ENCODE results near the gene PDE4B.

Gene PDE4B

DNA sequence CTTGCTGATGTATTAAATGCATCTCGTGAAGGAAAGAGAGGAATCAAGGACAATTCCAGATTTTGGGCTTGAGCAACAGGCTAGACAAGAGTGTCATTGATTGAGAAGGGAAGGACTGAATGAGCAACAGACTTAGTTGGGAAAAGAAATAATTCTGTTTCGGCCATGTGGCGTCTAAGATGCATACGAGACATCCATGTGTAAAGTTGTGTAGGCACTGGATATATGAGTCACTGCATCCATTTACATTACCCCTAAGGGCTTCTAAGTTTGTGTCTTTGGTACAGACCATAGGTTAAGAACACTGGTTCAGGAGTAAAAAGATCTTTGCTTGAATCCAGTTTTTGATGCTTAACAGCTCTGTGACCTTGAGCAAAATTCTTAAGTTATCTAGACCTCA lies 434.3 kb downstream of the PDE4B start:
- no peak for DNase-seq (ENCODE audit: low read depth in 2 of 2, low spot score in 1 of 2)

DNA sequence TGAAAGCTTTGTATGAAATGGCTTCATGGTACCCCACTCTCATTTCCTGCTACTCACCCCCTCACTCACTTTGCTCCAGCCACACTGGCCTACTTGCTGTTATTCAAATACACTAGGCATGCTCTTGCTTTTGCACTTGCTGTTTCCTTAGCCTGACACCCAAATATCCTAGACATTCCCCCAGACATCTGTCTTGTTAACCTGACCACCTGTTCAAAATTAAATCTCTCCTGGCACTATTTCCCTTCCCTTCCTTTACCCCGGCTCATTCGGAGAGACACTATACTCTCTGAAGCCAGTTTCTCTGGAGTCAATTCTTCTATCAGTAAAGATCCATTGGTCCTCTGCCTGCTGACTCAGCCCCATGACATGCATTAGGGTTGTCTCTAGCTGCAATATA lies 435.3 kb downstream of the PDE4B start:
- DNase-seq (ENCODE audit: low read depth in 2 of 2, low spot score in 1 of 2): no peak

DNA sequence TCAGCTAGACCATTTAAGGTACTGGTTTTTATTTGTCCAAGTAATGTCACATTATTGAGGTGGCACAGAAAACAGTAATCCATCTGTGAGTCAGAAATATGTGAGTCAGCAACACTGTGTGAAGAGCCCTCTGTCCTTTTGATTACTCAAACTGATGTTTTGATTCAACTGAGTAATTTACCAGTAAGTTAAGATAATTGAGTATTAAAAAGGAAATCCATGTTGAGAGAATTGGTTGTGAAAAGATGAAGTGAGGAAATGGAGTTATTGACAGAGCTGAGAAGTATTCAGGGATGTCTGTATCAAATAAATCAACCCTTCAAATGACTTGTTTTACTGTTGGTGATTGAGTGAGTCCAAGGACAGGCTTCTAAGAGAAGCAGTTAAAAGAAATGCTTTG lies 438.5 kb downstream of the PDE4B start:
- no peak for DNase-seq (ENCODE audit: low read depth in 2 of 2, low spot score in 1 of 2)

DNA sequence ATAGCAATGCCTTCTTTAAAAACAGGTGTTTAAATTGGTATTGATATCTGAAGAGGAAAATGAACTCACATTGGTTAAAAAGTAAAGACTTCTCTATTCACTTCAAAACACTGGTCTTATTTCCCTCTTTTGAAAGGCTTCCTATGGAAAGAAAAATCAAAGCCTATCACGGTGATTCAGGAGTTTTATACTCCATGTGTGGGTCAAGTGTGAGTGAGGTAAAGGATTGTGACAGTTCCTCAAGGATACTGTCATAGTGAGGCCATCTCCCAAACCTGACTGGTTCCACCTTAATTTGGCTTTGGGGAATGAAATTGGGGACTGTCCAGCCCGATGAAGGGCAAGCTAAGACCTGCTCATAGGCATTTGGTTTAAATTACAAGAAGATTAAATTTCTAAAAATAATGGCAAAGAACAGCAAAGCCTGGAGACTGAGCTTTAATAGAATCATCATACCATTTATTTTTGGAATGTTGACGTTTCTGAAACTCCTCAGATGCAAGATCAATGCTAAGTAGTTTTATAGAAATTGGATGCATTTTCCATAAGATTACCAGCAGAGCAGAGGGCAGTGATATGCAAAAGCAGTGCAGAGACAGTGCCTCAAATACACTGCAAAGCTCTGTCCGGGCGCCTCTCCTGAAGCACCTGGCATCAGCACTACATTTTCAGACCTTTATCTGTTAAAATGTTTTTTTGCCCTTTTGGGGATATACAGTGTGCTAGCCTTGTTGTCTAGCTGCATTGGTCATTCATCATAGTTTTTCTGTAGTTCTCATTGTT lies 439.2 kb downstream of the PDE4B start:
- DNase-seq (ENCODE audit: low read depth in 2 of 2, low spot score in 1 of 2): no peak

DNA sequence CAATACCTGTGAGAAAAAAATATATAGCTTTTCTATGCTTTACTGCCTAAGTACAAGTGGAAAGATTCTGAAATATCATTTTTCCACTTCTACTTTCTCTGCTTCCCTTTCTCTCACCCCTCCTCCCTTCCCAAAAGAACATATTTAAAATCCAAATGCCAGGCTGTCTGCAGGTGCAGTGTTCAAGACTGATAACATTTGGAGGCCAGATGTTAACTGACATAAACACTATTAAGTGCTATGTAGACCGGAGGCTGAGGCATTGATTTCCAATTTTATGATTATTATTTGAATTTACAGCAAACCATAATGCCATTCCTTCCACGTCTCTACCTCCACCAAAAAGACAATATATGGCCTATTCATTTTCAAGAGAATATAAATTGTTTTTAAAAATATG lies 444.3 kb downstream of the PDE4B start:
- DNase-seq (ENCODE audit: low read depth in 2 of 2, low spot score in 1 of 2): no peak

DNA sequence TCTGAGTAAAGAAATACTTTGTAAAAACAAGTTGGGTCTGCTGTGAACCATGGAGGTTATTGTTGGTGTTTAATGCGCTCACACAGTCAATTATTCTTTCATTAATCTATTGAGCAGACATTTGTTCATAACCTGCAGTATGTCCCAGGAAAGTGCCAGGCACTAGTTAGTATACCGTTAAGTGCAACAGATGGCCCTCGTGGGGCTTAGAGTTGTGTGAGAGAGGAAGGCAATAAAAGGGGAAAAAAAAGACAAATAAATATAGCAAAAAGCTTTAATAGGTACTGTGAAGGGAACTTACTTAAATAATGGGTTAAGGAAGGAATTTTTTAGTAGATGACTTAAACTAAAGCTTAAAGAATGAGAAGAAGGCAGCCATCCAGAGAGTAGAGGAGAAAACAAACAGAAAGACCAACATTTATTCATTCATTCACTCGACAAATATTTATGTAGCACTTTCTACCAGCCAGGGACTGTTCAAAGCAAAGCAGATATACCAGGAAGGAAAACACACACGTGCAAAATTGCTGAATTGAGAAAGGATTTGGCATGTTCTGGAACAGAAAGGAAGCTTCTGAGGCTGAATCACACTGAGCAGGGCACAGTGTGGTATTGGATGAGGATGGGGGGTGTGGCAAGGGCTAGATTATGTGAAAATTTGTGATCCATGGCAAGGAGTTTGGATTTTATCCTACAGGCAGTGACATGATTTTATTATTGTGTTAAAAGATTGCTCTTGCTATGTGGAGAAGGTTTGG lies 445.2 kb downstream of the PDE4B start:
- DNase-seq (ENCODE audit: low read depth in 2 of 2, low spot score in 1 of 2): no peak

DNA sequence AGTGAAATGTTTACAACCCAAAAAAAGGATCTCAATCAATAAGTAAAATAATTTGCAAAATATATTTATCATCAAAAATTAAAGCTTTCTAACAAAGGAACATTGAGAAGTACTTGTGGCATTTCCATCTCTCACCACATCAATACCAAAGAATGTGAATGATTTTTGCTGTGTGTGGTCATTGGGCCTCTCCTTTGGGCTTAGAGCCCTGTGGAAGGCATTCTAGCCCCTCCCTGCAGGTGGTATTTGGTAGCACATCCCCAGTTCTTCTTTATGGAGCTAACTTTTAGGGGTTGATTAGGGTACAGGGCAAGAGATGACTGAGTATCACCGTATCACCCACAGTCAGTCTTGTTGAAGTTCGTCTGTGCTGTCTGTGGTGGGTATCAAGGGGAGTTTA lies 447.1 kb downstream of the PDE4B start:
- no peak for DNase-seq (ENCODE audit: low read depth in 2 of 2, low spot score in 1 of 2)

DNA sequence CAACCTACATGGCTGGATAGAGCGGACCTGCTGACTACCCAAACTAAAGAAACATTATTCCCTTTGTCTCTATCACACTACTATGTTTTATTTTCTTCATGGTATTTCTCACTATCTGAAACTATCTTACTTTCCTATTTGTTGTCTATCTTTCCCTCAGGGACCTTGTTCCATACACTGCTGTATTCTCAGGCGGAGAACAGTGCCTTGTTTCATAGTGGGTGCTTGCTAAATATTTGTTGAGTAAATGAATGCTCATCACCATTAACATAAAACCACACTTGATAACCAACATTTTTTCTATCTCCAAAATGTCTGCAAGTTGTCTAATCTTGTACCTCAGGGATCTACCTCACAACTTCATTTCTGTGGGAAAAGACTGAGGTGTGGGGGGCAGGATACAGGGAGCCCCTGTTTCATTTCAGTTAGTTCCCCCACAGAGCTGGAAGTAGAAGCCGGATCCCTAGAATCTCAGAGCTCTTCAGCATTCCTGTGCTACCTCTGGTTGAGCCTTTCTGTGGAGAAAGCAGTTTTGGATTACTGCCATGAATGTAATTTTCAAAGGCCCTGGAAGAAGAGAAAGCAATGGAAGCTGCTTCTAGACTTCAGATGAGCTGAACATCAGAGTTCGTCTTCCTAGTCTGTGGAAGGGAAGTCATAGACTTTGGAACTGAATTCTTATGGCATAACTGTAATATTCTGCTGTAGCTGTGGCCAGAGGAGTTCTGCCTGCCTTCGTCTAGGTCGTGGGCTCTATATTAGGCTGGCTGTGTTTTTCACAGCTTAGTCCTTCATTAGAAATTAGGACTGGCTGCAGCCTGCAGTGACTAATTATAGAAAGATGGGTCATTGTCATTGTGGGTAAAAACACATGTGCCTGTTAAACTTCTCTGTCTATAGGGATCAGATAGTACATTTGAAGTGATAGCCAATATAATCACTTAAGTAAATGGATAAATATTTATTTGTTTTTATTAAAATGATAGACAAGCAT lies 448.1 kb downstream of the PDE4B start:
- no peak for DNase-seq (ENCODE audit: low read depth in 2 of 2, low spot score in 1 of 2)

DNA sequence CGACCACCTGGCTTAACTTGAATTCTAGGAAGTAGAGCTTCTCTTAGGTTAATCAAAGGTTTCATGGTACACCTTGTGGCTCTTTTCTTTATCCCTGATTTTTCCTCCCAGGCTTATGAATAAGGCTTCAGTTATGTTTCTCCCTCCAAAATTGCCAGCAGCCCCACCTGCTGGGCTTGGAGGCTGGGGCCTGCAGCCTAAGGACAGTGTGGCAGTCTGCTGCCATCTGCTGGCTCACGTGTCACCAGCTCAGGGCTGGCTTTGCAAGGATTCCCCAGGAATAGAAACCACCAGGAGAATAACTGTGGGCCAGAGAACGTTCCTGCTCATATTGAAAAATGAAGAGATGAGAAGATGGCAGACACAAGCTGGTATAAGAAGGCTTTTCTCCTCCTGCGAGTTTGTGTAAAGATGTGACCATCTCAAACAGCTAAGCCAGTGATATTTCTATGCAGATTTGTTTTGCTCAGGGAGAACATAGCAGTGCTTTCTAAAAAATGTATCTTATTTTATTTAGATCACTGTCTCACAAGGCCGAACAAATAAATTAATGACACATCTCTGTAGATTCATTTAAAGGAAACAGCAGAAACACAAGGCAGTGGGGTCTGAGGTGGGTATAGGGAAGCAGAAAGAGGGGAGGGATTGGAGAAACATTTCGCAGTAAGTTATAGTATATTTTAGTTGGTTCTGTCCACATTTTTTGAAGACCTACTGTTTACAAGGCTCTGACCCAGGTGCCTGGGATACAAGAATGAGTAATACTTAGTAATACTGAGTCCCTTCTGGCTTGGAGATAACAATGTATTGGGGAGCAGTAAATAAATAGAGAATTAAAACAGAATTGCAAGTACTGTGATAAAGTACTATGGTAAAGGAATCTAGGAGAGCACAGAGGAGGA lies 450.2 kb downstream of the PDE4B start:
- peak; percentile 13 to 39 for DNase-seq (ENCODE audit: low read depth in 2 of 2, low spot score in 1 of 2)

DNA sequence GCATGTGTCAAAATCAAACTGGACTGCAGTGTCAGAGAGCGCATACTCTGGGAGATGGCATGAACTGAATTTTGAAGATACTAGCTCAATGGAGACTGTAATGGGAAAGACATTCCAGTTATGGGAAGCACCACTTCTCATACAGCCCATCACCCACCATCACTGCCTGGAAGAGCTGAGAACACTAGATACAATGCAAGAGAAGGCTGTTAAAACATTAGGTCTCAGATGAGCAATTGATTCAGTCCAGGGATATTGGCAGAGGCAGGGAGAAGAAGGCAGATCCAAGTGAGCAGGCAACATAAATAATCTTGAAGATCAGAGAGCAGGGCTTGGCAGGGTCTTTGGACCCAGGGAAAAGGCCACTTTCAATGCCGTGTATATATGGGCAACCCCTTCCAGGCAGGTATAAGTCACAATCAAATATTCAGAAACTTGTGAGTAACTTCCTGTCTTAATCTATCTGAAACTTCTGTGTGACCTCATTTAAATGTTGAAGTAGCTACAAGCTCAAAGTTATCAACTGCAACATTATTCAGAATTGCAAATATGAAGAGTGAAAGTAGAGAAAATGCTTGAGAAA lies 450.9 kb downstream of the PDE4B start:
- DNase-seq (ENCODE audit: low read depth in 2 of 2, low spot score in 1 of 2): no peak

DNA sequence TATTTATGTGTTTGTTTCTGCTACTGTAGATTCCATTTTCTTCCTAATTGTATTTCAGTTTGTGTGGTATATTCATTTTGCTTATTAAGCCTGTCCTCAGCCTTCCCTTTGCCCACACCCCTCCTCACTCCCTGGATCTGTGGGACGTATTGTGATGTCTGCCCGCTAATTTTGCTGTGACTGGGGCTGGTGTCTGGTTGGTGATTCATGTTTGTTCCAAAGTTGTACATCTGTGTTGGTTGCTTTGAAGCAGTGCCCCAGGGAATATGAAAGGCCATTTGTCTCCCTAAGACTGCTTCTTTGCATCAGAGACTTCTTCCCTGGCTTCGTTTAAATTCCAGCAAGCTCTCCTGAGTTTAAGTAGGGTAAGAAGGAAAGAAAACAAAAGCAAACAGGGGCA lies 451.7 kb downstream of the PDE4B start:
- no peak for DNase-seq (ENCODE audit: low read depth in 2 of 2, low spot score in 1 of 2)

DNA sequence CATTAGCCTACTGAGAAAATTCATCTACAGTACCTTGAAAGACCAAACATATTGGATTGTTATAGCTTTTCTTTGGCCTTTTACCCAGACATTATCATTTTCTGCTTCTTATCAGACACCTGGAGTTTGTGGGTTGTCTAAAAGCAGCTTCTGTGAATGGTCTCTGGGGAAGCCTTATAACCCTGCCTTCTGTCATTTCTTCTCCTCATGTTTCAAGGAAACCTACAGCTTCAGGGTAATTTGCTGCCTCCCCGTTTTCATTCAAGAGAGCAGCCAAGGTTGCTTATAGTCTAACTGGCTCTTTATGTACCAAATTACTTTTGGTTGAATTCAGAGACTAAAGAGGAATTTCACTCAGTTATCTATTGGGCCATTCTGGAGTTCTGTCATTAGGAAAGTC lies 453.0 kb downstream of the PDE4B start:
- no peak for DNase-seq (ENCODE audit: low read depth in 2 of 2, low spot score in 1 of 2)

DNA sequence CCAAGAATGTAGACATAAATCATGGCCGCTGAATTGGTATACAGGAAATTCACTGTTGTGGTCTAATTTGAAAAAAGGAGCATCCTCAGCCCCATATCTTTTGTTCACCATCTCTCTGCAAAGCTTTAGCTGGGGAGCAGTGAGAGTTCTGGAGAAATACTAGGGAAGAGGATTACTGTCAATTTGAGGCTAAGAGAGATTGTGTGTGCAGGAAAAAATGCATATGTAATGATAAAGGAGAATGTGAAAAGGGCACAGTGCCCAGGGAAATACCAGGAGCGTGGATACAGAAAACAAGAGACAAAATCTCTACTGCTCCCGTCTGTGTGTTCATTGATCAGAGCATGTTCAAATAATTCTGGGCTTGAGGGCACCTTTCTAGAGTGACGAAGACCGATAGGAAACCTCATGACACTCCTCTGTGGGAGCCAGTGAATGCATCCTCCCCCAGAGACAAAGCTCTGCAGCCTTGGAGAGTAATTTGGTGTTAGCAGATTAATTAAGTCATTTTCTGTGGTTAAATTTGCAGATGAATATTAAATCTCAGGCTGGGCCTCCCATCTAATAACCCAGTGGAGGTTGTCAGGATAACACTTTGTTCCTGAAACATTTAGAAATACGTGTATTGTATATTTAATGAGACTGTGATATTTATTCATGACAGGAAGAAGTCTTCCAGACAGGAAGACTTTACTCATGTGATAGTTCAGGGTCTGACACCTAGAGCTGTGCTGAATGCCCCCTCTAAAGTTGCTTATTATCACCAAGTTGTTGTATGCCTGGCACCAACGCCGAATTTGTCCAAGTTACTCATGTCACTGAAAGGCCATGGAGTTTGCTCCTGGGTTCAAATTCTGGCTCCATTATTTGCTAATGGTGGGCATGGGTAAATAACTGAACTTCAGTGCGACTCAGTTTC lies 453.9 kb downstream of the PDE4B start:
- DNase-seq (ENCODE audit: low read depth in 2 of 2, low spot score in 1 of 2): no peak

DNA sequence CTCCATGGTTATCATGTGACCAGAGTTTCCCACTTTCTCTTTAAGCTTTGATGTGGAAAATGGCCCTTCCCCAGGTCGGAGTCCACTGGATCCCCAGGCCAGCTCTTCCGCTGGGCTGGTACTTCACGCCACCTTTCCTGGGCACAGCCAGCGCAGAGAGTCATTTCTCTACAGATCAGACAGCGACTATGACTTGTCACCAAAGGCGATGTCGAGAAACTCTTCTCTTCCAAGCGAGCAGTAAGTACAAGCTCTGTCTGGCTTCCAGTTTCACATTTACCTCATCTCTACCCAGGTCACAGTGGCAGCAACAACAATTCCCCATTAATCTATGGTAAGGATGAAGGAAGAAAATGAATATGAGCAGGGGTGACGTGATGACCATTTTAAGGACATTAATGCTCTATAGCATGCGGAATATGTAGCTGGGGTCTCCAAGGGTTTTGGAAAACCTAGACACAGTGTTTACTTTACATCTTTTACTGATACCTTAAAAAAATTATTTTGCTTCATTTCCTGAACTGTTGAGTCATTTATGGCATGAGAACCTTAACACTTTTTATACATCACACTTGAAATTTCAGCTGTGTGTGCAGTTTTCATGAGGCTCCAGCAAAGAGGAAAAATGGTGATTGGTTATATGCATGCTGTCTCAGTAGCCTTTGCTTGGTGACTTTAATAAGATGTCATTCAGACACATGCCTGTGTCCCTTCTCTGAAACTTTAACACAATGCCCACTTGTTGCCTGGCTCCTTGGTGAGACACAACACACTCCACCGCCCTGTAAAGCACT lies 454.9 kb downstream of the PDE4B start:
- DNase-seq (ENCODE audit: low read depth in 2 of 2, low spot score in 1 of 2): no peak

DNA sequence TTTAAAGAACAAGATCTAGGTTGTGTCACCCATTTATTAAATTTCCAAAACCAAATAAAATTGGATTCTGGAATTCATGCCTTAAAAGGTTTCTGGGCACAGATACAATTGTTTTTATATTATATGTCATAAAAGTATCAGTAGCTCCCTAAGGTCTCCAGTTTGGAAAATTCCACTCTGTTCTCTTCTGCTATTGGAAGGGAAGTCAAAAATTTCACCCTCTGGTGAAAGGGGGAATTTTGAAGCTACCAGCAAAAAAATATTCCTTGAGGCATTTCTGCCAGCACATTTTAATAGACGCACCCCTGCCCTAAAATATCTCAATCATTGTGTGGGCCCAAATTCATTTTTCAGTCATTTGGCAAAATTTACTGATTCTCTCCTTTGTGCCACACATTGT lies 455.6 kb downstream of the PDE4B start:
- no peak for DNase-seq (ENCODE audit: low read depth in 2 of 2, low spot score in 1 of 2)

DNA sequence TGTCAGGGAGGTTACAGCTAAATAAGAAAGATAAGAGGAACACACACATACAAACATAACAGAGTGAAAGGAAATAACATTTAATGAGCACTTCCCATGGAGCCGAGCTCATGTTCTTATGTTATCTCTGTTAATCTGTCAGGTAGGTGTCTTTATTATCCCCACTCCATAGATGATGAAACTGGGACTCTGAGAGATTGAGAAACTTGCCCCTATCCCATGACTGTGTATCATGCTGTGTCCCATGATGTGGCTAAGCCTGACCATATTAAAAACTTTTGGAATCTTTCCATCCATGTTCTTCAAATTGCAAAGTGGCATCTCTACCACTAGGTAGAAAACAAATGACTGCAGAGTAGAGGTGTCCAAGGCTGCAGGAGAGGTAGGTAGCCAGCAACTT lies 456.1 kb downstream of the PDE4B start:
- no peak for DNase-seq (ENCODE audit: low read depth in 2 of 2, low spot score in 1 of 2)

DNA sequence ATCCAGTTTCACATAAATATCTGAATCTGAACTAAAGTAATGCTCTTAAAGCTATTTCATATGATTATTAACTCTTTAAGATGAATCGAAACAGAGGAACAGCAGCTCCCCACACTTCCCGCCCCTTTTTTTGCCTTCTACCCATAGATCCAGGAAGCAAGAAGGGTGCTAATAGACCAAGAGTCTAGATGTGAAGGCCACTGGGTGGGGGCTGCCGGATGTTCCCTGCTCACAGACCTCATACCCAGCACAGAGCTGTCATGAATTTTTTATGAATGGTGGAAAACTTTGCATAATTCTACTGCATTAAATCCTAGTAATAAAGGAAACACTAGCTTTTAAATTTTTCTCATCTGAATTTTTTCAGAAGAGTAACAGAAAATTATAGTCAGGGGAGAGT lies 457.4 kb downstream of the PDE4B start:
- DNase-seq (ENCODE audit: low read depth in 2 of 2, low spot score in 1 of 2): no peak

DNA sequence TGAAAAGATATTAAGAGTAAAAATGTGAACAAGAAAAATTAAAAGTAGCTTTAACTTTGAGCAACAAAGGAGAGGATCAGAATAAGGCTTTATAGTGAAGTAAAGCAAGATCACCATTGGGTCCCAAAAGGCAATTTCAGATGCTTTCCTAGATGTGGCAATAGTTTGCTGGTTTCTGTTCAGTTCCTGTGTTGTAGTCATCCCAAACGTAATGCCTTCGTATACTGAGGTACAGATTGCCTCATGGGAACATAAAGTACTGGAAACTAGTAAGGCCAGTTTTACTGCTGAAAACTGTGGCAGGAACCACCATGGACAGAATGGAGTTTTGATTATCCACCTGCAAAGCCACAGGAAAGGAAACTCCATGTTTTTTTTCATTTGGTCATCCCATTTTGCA lies 457.8 kb downstream of the PDE4B start:
- no peak for DNase-seq (ENCODE audit: low read depth in 2 of 2, low spot score in 1 of 2)

Data from stimulated activated CD8-positive, alpha-beta memory T cell treated with anti-CD3 and anti-CD28 coated beads, Interleukin-4, amount 100 ng/mL, for 1 hour (primary cell).